Stimulated activated CD8-positive, alpha-beta memory T cell treated with anti-CD3 and anti-CD28 coated beads, Interleukin-4, amount 100 ng/mL, for 4 hours (primary cell): ENCODE measurements around the gene SPECC1L.

ENCODE experiments used
- DNase-seq, 2 donors: peaks; one replicate each; pipeline ENCODE4 v3.0.0-alpha.2; 2020; ENCODE audit warnings: low read depth in 2 of 2, low spot score in 1 of 2

SPECC1L gene

DNA sequence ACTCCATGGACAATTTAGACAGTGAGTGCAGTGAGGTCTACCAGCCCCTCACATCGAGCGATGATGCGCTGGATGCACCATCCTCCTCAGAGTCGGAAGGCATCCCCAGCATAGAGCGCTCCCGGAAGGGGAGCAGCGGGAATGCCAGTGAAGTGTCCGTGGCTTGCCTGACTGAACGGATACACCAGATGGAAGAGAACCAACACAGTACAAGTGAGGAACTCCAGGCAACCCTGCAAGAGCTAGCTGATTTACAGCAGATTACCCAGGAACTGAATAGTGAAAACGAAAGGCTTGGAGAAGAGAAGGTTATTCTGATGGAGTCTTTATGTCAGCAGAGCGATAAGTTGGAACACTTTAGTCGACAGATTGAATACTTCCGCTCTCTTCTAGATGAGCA is 51.4 kb downstream of the SPECC1L start:
- no peak for DNase-seq

DNA sequence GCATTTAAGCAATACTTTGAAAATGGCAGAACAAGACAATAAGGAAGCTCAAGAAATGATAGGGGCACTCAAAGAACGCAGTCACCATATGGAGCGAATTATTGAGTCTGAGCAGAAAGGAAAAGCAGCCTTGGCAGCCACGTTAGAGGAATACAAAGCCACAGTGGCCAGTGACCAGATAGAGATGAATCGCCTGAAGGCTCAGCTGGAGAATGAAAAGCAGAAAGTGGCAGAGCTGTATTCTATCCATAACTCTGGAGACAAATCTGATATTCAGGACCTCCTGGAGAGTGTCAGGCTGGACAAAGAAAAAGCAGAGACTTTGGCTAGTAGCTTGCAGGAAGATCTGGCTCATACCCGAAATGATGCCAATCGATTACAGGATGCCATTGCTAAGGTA is 51.9 kb downstream of the SPECC1L start:
- DNase-seq = no peak

DNA sequence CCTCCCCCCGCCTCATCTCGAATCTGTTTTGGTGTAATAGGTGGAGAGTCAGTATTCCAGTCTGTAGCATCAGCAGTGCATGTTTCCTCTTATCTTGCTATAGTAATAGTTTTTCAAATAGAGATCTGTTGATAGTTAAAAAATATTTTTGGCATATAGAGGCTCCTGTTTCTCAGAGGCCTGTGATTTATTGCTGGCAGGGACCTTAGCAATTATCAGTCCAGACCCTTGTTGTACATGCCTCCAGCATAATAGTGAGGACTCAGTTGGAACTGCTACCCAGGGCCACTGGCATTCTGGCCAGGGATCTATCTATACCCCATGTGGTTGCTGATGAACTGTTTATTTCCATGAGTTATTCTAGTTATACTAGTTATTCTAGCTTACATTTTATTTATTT is 52.6 kb downstream of the SPECC1L start:
- DNase-seq = no peak

DNA sequence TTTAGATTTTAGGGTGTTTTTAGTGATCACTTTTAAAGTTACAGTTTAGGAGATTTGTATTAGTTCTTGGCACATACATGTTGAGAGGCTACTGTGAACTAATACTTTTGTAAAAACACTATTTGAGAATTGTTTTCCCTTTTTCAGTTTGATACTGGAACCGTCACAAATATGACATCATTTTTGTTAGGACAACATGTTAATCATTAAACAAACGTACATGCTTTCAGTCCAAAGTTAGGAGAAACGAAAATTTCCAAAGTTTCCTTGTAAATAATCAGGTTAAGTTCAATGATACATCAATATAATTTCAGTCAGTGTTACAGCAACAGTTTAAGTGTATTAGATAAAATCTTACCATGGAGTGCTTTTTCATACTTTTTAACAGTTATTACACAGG is 53.1 kb downstream of the SPECC1L start:
- DNase-seq = no peak

DNA sequence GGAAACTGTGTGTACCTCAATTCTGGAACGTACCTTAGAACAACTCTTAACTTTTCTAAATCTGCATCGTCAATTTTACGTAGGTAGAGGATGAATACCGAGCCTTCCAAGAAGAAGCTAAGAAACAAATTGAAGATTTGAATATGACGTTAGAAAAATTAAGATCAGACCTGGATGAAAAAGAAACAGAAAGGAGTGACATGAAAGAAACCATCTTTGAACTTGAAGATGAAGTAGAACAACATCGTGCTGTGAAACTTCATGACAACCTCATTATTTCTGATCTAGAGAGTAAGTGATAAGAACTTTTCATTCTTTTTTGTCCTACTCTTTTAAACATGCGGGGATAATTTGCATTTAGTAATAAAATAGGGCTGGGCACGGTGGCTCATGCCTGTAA is 53.5 kb downstream of the SPECC1L start:
- DNase-seq = no peak

DNA sequence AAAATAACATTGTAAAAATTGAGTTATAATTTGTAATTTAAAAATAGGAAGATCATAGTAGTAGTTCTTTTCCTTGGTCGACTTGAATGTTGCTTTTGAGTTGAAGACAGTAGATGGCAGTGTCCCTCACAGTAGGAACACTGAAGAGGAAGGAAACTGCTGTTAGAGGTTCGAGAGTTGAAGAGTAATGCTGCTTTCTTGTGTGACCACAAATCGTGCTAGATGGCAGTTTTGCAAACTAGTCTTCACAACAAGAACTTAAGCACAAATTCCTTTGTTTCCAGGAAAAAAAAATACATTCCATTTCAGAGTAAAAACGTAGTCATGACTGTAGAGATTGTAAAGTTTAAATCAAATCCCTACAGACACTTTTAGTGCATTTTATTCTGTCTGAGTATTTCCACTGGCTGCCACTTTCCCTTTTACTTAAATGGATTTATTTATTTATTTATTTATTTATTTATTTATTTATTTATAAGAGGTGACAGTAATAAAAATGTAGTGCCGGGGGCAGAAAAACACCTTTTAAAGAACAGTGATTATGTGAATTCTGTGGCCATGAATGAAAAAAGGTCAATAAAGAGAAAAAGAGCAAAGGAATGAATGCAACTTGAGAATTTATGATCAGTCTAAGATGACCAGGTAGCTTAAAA is 54.6 kb downstream of the SPECC1L start:
- no peak for DNase-seq

DNA sequence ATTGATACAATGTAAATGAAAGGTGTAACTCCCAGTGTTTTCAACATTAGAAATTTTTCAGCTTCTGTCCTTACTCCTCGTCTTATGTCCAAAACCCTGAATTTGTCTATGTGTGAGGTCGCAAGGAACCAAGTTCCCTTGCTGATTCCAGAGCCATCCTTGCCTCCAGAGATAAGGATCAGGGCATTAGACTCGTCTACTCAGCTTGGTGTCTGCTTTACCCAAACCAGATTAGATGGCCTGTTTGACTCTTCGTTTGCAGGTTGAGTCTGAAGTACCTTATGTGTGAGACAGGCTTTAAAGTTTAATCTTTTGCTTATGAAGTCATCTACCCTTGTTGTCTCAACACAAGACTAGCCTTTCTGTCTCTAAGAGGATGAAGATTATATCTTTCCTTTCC is 55.6 kb downstream of the SPECC1L start:
- no peak for DNase-seq

DNA sequence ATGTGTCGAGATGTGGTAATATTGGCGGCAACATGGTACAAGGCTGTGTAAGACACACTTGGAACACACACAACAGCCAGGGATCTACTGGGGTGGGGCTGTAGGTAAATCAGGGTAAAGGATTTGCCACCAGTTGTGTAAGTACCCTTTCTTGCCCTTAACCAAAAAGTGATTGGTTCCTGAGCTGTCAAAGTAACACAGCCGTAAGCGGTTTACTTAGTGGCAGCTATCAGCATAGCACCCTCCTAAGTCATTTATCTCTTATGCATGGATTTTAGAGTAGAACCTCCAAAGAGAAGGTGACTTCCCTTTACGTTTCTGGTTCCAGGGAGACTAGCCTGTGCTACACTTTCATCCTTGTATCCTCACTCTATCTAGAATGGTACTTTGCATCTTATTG is 57.2 kb downstream of the SPECC1L start:
- no peak for DNase-seq

DNA sequence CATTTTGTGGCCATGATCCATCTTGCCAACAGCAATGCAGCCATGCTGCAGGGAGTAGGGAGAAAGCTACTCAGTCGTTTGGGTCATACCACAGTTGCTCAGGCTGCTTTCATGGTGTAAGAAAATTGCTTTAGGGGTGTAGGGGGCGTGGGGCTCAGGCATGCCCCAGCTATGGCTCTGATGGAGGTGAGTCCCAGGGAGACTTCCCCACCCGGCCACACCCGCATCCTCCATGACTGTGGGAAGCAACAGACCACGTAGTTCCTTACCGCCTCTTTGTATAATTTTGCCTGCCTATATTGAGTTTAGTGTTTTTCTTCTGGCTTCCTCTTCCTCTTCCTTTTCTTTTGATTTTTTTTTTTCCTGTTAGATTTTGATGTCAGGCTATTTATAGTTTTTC is 58.8 kb downstream of the SPECC1L start:
- DNase-seq = no peak

DNA sequence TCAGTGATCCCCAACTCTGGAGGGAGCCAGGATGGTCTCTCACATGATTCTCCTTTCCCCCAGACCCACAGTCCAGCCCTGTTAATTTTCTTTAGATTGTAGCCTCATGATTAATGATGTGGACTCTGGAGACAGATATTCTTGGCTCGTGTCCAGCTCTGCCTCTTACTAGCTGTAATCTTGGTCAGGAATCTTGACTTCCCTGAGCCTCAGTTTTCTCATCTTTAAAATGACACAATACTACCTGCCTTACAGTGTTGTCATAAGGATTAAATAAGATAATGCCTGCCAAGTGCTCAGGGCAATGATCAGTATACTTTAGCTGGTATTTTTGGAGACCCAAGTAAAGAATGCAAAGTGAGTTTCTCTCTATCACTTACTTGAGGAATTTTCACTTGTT is 60.0 kb downstream of the SPECC1L start:
- no peak for DNase-seq

DNA sequence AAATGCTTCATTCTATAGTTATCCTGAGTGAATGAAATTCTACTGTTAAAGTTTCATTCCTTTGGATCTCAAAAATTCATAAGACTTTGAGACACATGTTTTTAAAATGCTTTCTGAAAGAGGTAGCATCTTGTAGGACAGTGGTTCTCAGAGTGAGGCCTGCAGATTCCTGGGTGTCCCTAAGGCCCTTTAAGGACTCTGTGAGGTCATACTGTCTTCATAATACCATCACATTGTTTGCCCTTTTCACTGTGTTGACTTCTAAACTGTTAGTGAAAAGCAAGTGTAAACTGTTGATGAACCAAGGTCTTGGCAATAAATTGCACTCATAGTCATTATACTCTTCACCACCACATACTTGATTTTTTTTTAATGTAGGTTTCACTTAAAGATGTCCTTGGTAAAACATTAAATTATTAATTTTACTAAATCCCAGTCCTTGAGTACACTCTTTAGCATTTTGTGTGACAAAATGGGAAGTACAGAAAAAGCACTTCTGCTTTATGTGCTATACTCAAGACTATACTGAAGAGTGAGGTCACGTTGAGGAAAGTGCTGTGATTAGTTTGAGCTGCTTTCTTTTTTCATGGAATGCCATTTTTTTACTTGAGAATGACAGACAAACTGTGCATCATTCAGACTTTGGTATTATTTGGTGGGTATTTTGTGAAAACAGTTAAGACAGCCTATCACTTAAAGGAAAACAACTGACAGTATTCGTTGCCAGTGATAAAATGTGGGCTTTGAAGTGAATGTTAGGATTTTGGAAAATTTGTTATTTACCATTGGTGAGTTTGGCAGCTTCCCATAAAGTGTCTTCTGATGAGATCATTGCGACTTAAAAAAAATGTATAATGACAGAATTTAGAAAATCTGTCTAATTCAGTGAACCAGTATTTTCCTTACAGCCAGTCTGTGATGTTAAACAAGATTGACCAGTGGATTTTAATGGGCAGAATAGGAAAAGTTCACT is 61.1 kb downstream of the SPECC1L start:
- DNase-seq = no peak

DNA sequence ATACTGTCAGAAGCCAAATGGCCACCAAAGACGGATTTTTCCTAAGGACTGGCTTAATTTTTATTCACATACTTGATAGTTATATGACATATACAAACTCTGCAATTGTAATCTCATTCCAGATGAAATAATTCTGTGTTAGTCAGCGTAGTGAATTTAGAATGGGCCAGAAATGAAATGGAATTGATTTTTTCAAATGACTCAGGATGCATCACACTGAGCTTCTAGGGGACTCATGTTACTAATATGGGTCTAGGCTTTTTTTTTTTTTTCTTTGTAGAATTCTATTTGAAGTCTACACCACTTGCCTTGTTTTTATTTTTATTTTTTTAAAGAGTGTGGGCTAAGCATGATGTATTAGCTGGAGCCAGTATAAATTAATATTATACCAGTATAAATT is 62.7 kb downstream of the SPECC1L start:
- no peak for DNase-seq

DNA sequence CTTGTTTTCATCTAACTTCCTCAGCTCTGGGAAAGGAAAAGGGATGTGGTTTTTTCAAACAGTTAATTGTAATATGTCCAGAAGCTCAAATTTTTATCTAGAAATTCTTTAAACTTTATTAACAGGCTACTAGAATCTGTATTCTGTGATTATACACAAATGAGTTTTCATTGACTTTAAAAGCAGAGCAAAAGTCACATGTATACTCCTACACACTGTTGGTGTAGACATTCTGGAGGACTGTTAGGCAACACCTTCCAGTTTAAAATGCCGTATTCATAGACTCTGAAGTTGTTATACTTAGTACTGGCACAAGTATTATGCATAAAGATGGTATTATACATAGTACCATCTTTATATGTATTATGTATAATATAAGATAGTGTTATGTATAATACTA is 64.9 kb downstream of the SPECC1L start:
- no peak for DNase-seq

DNA sequence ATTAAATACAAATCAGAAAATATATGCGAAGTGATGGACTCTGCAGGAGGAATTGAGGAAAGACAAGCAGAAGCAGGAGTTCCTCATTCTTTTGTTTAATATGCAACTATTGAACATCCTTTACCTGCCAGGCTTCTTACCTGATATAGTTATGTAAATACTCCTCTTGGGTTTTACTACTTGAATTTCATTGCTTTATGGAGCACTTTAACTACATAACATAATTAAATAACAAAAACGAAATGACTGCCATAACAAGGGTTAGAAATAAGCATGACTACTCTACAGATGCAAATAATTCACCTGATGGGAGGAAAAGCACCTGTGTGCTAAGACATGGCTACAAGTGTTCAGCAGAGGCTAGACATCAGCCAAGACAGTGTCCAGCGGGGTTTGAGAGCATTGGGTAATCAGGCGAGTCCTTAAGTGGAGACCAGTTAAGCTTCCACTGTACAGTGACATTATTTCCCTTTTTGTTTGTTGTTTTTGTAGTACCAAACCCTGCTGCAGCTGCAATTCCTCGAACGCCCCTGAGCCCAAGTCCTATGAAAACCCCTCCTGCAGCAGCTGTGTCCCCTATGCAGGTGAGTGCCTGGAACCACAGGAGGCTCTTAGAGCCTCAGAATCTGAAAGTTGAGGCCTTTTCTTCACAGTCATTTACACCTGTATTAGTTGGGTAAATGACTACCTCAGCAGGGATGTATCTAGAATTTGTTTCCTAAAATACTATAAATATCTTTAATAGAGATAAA is 67.4 kb downstream of the SPECC1L start:
- DNase-seq = no peak

DNA sequence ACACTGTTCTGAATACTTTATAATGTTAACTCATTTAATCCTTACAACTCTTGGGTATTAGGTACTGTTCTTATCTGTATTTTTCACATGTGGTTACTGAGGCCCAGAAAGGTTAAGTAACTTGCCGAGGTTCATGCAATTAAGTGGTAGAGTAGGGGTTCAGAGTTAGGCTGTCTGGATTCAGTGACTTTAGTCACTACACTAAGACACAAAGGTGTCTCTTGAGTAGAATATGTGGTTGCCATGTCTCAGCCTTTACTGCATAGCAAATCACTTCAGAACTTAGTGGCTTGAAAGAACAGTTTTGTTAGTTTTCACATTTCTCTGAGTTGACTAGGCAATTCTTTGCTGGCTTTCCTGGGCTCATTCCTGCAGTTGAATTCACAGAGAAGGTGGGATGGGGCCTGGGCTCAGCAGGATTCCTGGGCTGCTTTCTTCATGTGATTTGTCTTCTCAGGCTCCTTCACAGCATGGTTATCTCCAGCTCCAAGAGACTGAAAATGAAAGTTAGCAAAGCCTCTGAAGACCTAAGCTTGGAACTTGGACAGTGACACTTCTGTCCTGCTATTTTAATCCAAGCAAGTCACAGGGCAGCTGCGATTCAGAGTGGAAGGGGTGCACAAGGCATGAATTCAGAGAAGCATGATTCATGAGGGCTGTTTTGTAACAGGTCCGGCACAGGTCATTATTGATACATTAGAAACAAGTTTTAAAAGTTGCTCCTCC is 68.3 kb downstream of the SPECC1L start:
- no peak for DNase-seq

DNA sequence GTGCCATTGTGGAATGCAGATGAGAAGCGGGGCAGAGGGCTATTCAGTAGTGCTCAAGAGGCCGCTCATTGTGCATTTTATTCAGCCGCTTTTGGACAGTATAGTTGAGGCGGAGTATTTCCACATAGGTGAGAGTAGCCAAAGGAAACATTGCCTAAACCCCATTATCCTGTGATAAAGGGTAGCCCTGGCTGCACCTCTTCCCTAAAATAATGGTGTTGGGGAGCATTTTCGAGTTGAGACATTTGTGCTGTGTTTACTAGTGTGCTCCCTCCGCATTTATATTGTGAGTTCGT is 68.8 kb downstream of the SPECC1L start:
- DNase-seq = no peak

DNA sequence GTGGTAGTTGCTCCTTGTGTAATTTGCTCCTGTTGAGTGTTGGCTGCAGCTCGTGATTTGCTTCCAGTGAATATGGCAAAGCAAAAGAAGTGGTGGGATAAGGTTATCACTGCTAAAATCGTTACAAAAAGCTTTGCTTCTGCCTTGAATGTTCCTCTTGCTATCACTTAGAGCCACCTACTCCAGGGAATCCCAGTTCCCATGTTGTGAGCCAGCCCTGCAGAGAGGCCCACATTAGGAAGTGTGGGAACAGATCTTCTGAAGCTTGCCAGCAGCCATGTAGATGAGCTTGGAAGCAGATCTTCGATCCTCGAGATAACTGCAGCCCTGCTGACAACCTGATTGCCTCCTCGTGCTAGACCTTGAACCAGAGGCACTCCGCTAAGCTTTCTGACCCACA is 71.0 kb downstream of the SPECC1L start:
- no peak for DNase-seq

DNA sequence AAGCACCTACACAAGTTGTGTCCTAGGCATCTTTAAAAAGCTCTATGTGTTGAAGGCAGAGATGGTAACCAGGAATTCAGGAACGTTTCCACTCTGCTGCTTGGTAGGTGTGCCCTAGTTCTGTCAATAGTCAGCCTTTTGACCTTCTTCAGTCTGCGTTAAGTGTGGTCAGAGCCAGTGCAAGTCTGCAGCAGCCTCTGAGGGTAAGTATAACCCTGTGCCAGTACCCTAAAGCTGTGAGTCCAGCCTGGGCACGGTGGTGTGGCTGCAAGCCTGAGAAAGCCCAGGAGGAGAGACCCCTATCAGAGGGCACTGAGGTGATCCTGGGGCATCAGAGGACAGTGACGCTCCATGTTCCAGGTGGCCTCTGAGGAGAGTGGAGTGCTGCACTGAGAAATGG is 80.0 kb downstream of the SPECC1L start:
- DNase-seq = no peak

DNA sequence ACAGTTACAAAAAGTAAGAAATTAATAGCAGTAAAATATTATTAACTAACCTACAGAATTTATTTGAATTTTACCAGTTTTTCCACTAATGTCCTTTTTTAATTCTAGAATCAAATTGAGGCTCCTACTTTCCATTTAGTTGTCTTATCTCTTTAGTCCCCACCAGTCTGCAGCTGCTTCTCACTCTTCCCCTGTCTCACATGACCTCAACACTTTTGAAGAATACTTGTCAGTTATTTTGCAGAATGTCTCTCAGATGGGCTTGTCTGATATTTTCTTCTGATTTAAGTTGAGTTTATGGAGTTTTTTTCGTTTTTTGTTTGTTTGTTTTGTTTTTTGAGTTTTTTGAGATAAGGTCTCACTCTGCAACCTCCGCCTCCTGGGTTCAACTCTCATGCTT is 82.5 kb downstream of the SPECC1L start:
- no peak for DNase-seq

DNA sequence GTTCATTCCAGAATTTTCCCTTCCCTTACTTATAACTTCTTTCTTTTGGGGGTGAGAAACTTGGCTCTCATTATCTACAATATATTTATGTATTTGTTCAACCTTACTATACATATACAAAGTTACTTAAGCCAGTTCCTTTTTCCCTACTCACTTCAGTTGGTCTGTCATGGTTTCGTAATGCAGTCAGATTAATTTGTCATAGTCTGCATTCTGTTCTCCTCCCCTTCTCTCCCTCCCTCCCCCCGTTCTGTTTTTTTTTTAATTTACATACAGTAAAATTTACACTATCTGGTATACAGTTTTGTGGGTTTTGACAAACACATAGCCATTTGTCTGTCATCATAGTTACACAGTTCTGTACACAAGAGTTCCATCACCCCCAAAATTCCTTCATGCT is 84.9 kb downstream of the SPECC1L start:
- no peak for DNase-seq

DNA sequence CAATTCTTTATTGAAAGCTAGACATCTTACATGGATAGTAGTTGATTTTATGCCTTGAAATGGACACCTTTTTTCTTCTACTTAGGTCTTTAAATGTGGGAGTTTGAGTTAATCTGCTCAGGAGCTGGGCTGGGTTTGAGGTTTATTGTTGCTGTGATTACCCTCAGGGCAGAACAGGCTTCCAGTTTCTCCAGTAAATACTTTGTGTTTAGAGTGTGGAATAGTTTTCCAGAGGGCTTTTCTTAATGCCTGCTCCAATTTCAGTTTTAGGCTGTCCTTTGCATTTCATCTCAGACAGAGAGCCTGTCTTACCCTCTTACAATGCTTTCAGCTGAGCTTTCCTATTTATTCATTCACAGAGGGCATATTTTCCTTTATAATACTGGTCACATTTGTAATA is 86.9 kb downstream of the SPECC1L start:
- no peak for DNase-seq
